K562 (cell line): ENCODE data around the gene IPP. TPM values are rescaled to one million over a fixed set of nuclear protein-coding genes. Genes with fewer than 3 reads are reported as not detected.
A peak's percentile ranks its signal among the peaks of the same experiment; 100 is the strongest.

Source experiments
- ARID1B ChIP-seq: fragments of 450-650 bp; IDR thresholded peaks from 2 replicates; pipeline ENCODE4 v1.6.1; 2016; ENCODE audit warnings: antibody characterized with exemption, mild to moderate bottlenecking, inconsistent platforms
- ARID3A ChIP-seq: IDR thresholded peaks from 2 replicates; pipeline ENCODE4 v1.6.1; 2012; ENCODE audit warnings: low read depth, low read length, improper control_type of control experiment, borderline replicate concordance
- COPS2 ChIP-seq: fragments of 450-650 bp; conservative IDR thresholded peaks from 2 replicates; pipeline ENCODE4 v1.6.1; 2016; ENCODE audit warnings: mild to moderate bottlenecking, moderate library complexity
- CTCFL ChIP-seq: IDR thresholded peaks from 2 replicates; pipeline ENCODE4 v1.6.1; 2011; ENCODE audit warnings: borderline replicate concordance, low read depth, mild to moderate bottlenecking, moderate library complexity, low read length; ENCODE audit not compliant: insufficient read depth, poor library complexity, severe bottlenecking
- ETV5 ChIP-seq: sonication (generic); formaldehyde crosslinking; IDR thresholded peaks from 2 replicates; pipeline ENCODE4 v1.4.0; 2020; ENCODE audit warnings: low read depth, mild to moderate bottlenecking, missing genetic modification reagents
- FOXA3 ChIP-seq, 2 experiments: fragments of 450-650 bp in 1 of 2; sonication (generic) in 1 of 2; formaldehyde crosslinking; IDR thresholded peaks in 1 of 2; conservative IDR thresholded peaks in 1 of 2; 2 replicates each; pipeline versions ENCODE4 v1.4.0 to v1.8.0; 2020 to 2022; ENCODE audit warnings: mild to moderate bottlenecking in 2 of 2, missing genetic modification reagents in 1 of 2
- GATA2 ChIP-seq: sonication (generic); formaldehyde crosslinking; IDR thresholded peaks from 2 replicates; pipeline ENCODE4 v1.4.0; 2020; ENCODE audit warnings: mild to moderate bottlenecking, missing genetic modification reagents
- HNRNPLL ChIP-seq: fragments of 200-400 bp; formaldehyde crosslinking; IDR thresholded peaks from 2 replicates; pipeline ENCODE4 v1.6.1; 2017; ENCODE audit warnings: low read length, low read depth, mild to moderate bottlenecking; ENCODE audit not compliant: poor library complexity, severe bottlenecking
- HNRNPUL1 ChIP-seq: fragments of 200-400 bp; formaldehyde crosslinking; IDR thresholded peaks from 2 replicates; pipeline ENCODE4 v1.6.1; 2017; ENCODE audit warnings: low read length
- NEUROD1 ChIP-seq: fragments of 150-350 bp; IDR thresholded peaks from 2 replicates; pipeline ENCODE4 v1.6.1; 2014; ENCODE audit warnings: borderline replicate concordance, low read length, low read depth; ENCODE audit not compliant: partially characterized antibody
- NFE2L1 ChIP-seq: fragments of 450-650 bp; IDR thresholded peaks from 2 replicates; pipeline ENCODE4 v1.6.1; 2016; ENCODE audit warnings: missing genetic modification characterization, low read depth, mild to moderate bottlenecking, missing compliant biosample characterization, moderate library complexity, borderline replicate concordance
- NR2C2 ChIP-seq, 2 experiments: fragments of 200-800 bp in 1 of 2; sonication (Bioruptor generic) in 1 of 2; sonication (generic) in 1 of 2; formaldehyde crosslinking in 1 of 2; IDR thresholded peaks; 2 replicates each; pipeline versions ENCODE4 v1.6.1 to v1.8.0; 2016 to 2022; ENCODE audit warnings: mild to moderate bottlenecking in 1 of 2, missing compliant biosample characterization in 1 of 2, missing genetic modification characterization in 1 of 2, missing genetic modification reagents in 1 of 2
- RAD51 ChIP-seq: fragments of 450-650 bp; IDR thresholded peaks from 2 replicates; pipeline ENCODE4 v1.7.1; 2016; ENCODE audit warnings: low read depth, mild to moderate bottlenecking, borderline replicate concordance
- RUNX1 ChIP-seq: sonication (generic); IDR thresholded peaks from 2 replicates; pipeline ENCODE4 v1.6.1; 2016; ENCODE audit warnings: antibody characterized with exemption, low read depth
- SIN3B ChIP-seq: fragments of 450-650 bp; IDR thresholded peaks from 2 replicates; pipeline ENCODE4 v1.6.1; 2017; ENCODE audit warnings: low read depth, mild to moderate bottlenecking, moderate library complexity
- SMAD1 ChIP-seq: fragments of 150-350 bp; IDR thresholded peaks from 2 replicates; pipeline ENCODE4 v1.6.1; 2014; ENCODE audit warnings: low read length, low read depth; ENCODE audit not compliant: partially characterized antibody
- STAT5A ChIP-seq: IDR thresholded peaks from 2 replicates; pipeline ENCODE4 v1.6.1; 2012; ENCODE audit warnings: low read length, inconsistent platforms, borderline replicate concordance
- UBTF ChIP-seq, 2 experiments: IDR thresholded peaks; 2 replicates each; pipeline ENCODE4 v1.6.1; 2012; ENCODE audit warnings: improper control_type of control experiment in 2 of 2, low read depth in 2 of 2, low read length in 2 of 2, borderline replicate concordance in 1 of 2
- ZNF644 ChIP-seq: fragments of 200-800 bp; sonication (Bioruptor generic); IDR thresholded peaks from 2 replicates; pipeline ENCODE4 v1.6.1; 2016; ENCODE audit warnings: low read depth, missing genetic modification characterization, missing compliant biosample characterization
- ZNF668 ChIP-seq: fragments of 250-450 bp; sonication (Bioruptor Pico); IDR thresholded peaks from 2 replicates; pipeline ENCODE4 v1.8.0; 2022; ENCODE audit warnings: mild to moderate bottlenecking, inconsistent platforms
- polyA plus RNA-seq, 8 experiments: library from polyadenylated mRNA; depleted of rRNA in 4 of 8; stranded (reverse) in 5 of 8; unstranded in 3 of 8; fragments of >200 nt; fragmentation: Nextera tagmentation in 2 of 8; fragmentation: Illumina TruSeq in 1 of 8; extraction: Ambion mirVana in 2 of 8; extraction: Trizol in 1 of 8; gene quantifications; 2 replicates each; pipeline versions ENCODE4 v1.2.1 to v1.2.3, GENCODE V29; 2011 to 2014; ENCODE audit warnings: inconsistent platforms in 1 of 8, missing spikeins in 1 of 8
- total RNA-seq, 7 experiments: library from RNA; depleted of rRNA in 6 of 7; stranded (reverse); fragments of >200 nt in 6 of 7; fragmentation: Illumina TruSeq in 2 of 7; extraction: Trizol in 2 of 7; gene quantifications; 2 replicates each; pipeline versions ENCODE4 v1.2.1 to v1.2.3, GENCODE V29; 2011 to 2021; ENCODE audit warnings: low replicate concordance in 1 of 7

Gene IPP
- total and polyA plus RNA-seq, 9 of the 15 experiments (the other 6 are each of a cell fraction or from before 2014, with no cell fraction given), result 6.9 to 15.1 (median 9.7) TPM

- TF ChIP-seq NFE2L1 (tag) (no peak), HNRNPLL (peak; percentile 97), ZNF668 (CRISPR knock-in tag) (no peak), NEUROD1 (peak; percentile 39), FOXA3 (CRISPR knock-in tag; conservative IDR thresholded peaks at IDR 0.05 in 1 of 2, IDR thresholded peaks at IDR 0.05 in 1 of 2) (0 out of 4 replicates have a peak, but pooled peaks of 1 of the 2 experiments have one; percentile 52), SIN3B (peak; percentile 49), ARID3A (peak; percentile 72; the same call in 1 of the 2 replicates), GATA2 (CRISPR knock-in tag) (peak; percentile 56), NR2C2 (CRISPR knock-in tag; IDR thresholded peaks at IDR 0.05) (0 out of 2 replicates have a peak, but pooled peaks have one; percentile 50), NR2C2 (tag; IDR thresholded peaks at IDR 0.05) (peak; percentile 91), RAD51 (no peak), CTCFL (no peak), RUNX1 (no peak), UBTF (IDR thresholded peaks at IDR 0.05; ENCODE audit: borderline replicate concordance in 1 of 2, low read depth in 2 of 2, low read length in 2 of 2) (peak; percentile 18 to 65; a peak in 1 of 4 replicates), ETV5 (CRISPR knock-in tag) (peak; percentile 46; the same call in 1 of the 2 replicates), SMAD1 (peak; percentile 96), HNRNPUL1 (peak; percentile 86; the same call in 1 of the 2 replicates), STAT5A (peak; percentile 30; the same call in 1 of the 2 replicates), COPS2 (no peak), ZNF644 (tag) (peak; percentile 98), ARID1B (0 out of 2 replicates have a peak, but pooled peaks have one; percentile 7)
These were observed 63.3 kb downstream of the IPP start (continued) for GRCh38 chr1:45687014-45687753.
